Activated T-helper 2 cell treated with anti-CD3 and anti-CD28 coated beads, Interferon-gamma antibody, Interleukin-2, Interleukin-4, amounts not matched to agents 10 μg/mL and 5 μg/mL and 100 μg/mL, durations not matched to agents 14 hours and 24 hours and 36 hours (primary cell): ENCODE measurements around the gene CPTP. TPM values are rescaled to one million over a fixed set of nuclear protein-coding genes. Genes with fewer than 3 reads are reported as not detected.

Experiments used
- DNase-seq: peaks from one replicate; pipeline ENCODE4 v3.0.0; 2021; ENCODE audit warnings: low spot score
- H3K27ac Mint-ChIP-seq: one replicate; pipeline ENCODE4 v1.8.0; 2021; ENCODE audit warnings: mixed read lengths
- H3K27me3 Mint-ChIP-seq: one replicate; pipeline ENCODE4 v1.8.0; 2021; ENCODE audit warnings: low read depth, mixed read lengths
- H3K36me3 Mint-ChIP-seq: one replicate; pipeline ENCODE4 v1.8.0; 2021; ENCODE audit warnings: low read depth, mixed read lengths
- H3K4me1 Mint-ChIP-seq: one replicate; pipeline ENCODE4 v1.8.0; 2021; ENCODE audit warnings: low read depth, mixed read lengths
- H3K4me3 Mint-ChIP-seq: one replicate; pipeline ENCODE4 v1.8.0; 2021; ENCODE audit warnings: low read depth, mild to moderate bottlenecking, moderate library complexity, mixed read lengths
- H3K9me3 Mint-ChIP-seq: one replicate; pipeline ENCODE4 v1.8.0; 2021; ENCODE audit warnings: mixed read lengths
- intact Hi-C: fragments of 100-400 bp; cut with micrococcal nuclease; formaldehyde crosslinking; loops from one replicate; pipeline ENCODE4 v1.15.1; 2023
- total RNA-seq: library from RNA; stranded (reverse); gene quantifications from 2 replicates; pipeline ENCODE4 v1.2.3, GENCODE V29; 2022

Gene CPTP
- total RNA-seq, 1 donor from 2014 or later: 12.1 TPM

GRCh38 chr1:1321477-1321876 is 3.1 kb upstream of the CPTP start:
- H3K4me1 Mint-ChIP-seq: peaks cover 18% of the 10 kb centered on the region
- no peak for DNase-seq
- intact Hi-C loops: no loop called here
- no peaks in the 10 kb centered on the region for H3K9me3 Mint-ChIP-seq
- no peak overlapping the region for H3K4me3 Mint-ChIP-seq
- H3K27ac Mint-ChIP-seq: no peak overlapping the region
- no peaks in the 10 kb centered on the region for H3K27me3 Mint-ChIP-seq
- H3K36me3 Mint-ChIP-seq: peaks cover 33% of the 10 kb centered on the region

- intact Hi-C loops: no loop called here
- Mint-ChIP-seq H3K4me1 (peaks cover 18% of the 10 kb centered on the region), H3K27ac (peak overlapping the region; percentile 67), H3K4me3 (peak overlapping the region; percentile 87), H3K27me3 (no peaks in the 10 kb centered on the region), H3K36me3 (peaks cover 31% of the 10 kb centered on the region), H3K9me3 (no peaks in the 10 kb centered on the region)
- DNase-seq: no peak
Observed at GRCh38 chr1:1322418-1322817, 2.2 kb upstream of the CPTP start.

GRCh38 chr1:1322952-1323351 is 1.6 kb upstream of the CPTP start:
- Mint-ChIP-seq H3K27ac (peak overlapping the region; percentile 67), H3K36me3 (peaks cover 30% of the 10 kb centered on the region), H3K27me3 (no peaks in the 10 kb centered on the region), H3K4me1 (peaks cover 18% of the 10 kb centered on the region), H3K9me3 (no peaks in the 10 kb centered on the region), H3K4me3 (peak overlapping the region; percentile 87)
- intact Hi-C loops: no loop called here
- no peak for DNase-seq

GRCh38 chr1:1324084-1324523 is 498 bp upstream of the CPTP start:
- Mint-ChIP-seq H3K36me3 (peaks cover 24% of the 10 kb centered on the region), H3K9me3 (no peaks in the 10 kb centered on the region), H3K4me3 (peak overlapping the region; percentile 90), H3K27ac (no peak overlapping the region), H3K27me3 (no peaks in the 10 kb centered on the region), H3K4me1 (peaks cover 18% of the 10 kb centered on the region)
- intact Hi-C loops: loop anchor here (1.0 kb wide), 1 partner anchor 16 kb away; the partner anchor contains the start of gene PUSL1
- no peak for DNase-seq

- no peaks in the 10 kb centered on the region for H3K9me3 Mint-ChIP-seq
- intact Hi-C loops: no loop called here
- peak overlapping the region; percentile 38 for H3K27ac Mint-ChIP-seq
- peaks cover 18% of the 10 kb centered on the region for H3K4me1 Mint-ChIP-seq
- H3K27me3 Mint-ChIP-seq: no peaks in the 10 kb centered on the region
- H3K4me3 Mint-ChIP-seq: peak overlapping the region; percentile 71
- DNase-seq: no peak
- peaks cover 19% of the 10 kb centered on the region for H3K36me3 Mint-ChIP-seq
Observed at GRCh38 chr1:1325288-1326074, 879 bp downstream of the CPTP start.

GRCh38 chr1:1326075-1326605 is 1.5 kb downstream of the CPTP start:
- peaks cover 18% of the 10 kb centered on the region for H3K4me1 Mint-ChIP-seq
- H3K27ac Mint-ChIP-seq: peak overlapping the region; percentile 38
- no peaks in the 10 kb centered on the region for H3K9me3 Mint-ChIP-seq
- DNase-seq: no peak
- intact Hi-C loops: no loop called here
- peak overlapping the region; percentile 71 for H3K4me3 Mint-ChIP-seq
- no peaks in the 10 kb centered on the region for H3K27me3 Mint-ChIP-seq
- peaks cover 19% of the 10 kb centered on the region for H3K36me3 Mint-ChIP-seq

GRCh38 chr1:1327291-1327690 is 2.7 kb downstream of the CPTP start:
- H3K9me3 Mint-ChIP-seq: no peaks in the 10 kb centered on the region
- no peaks in the 10 kb centered on the region for H3K27me3 Mint-ChIP-seq
- peaks cover 14% of the 10 kb centered on the region for H3K4me1 Mint-ChIP-seq
- H3K27ac Mint-ChIP-seq: no peak overlapping the region
- H3K36me3 Mint-ChIP-seq: peaks cover 14% of the 10 kb centered on the region
- intact Hi-C loops: no loop called here
- DNase-seq: no peak
- peak overlapping the region; percentile 30 for H3K4me3 Mint-ChIP-seq

- Mint-ChIP-seq H3K9me3 (no peaks in the 10 kb centered on the region), H3K27me3 (no peaks in the 10 kb centered on the region), H3K36me3 (peaks cover 12% of the 10 kb centered on the region), H3K27ac (no peak overlapping the region), H3K4me1 (peaks cover 10% of the 10 kb centered on the region), H3K4me3 (no peak overlapping the region)
- DNase-seq: no peak
- intact Hi-C loops: no loop called here
Observed at GRCh38 chr1:1328254-1328653, 3.7 kb downstream of the CPTP start.

GRCh38 chr1:1329304-1330210 is 5.0 kb downstream of the CPTP start:
- H3K36me3 Mint-ChIP-seq: peaks cover 8% of the 10 kb centered on the region
- no peak overlapping the region for H3K4me3 Mint-ChIP-seq
- H3K9me3 Mint-ChIP-seq: no peaks in the 10 kb centered on the region
- peaks cover 7% of the 10 kb centered on the region for H3K4me1 Mint-ChIP-seq
- intact Hi-C loops: no loop called here
- H3K27me3 Mint-ChIP-seq: no peaks in the 10 kb centered on the region
- DNase-seq: no peak
- H3K27ac Mint-ChIP-seq: no peak overlapping the region

GRCh38 chr1:1330366-1331067 is 5.9 kb downstream of the CPTP start:
- Mint-ChIP-seq H3K36me3 (peaks cover 11% of the 10 kb centered on the region), H3K9me3 (no peaks in the 10 kb centered on the region), H3K27ac (no peak overlapping the region), H3K4me1 (peaks cover 3% of the 10 kb centered on the region), H3K4me3 (no peak overlapping the region), H3K27me3 (no peaks in the 10 kb centered on the region)
- DNase-seq: no peak
- intact Hi-C loops: no loop called here

- Mint-ChIP-seq H3K4me1 (no peaks in the 10 kb centered on the region), H3K27me3 (no peaks in the 10 kb centered on the region), H3K9me3 (no peaks in the 10 kb centered on the region), H3K4me3 (no peak within 1 kb of the TSS), H3K27ac (no peak within 1 kb of the TSS), H3K36me3 (peaks cover 11% of the 10 kb centered on the region)
- intact Hi-C loops: no loop called here
- no peak for DNase-seq
Observed at GRCh38 chr1:1331068-1331965, 6.7 kb downstream of the CPTP start, which contains the start of gene TAS1R3. TAS1R3 (plus strand) TSS chr1:1331280; CDS start chr1:1331346, 66 bp downstream.
